ENCODE results near the gene MRPS24. TPM values are rescaled to one million over a fixed set of nuclear protein-coding genes. Genes with fewer than 3 reads are reported as not detected.

Gene MRPS24
- total and polyA plus RNA-seq, 4 donors = 53.6 to 112 (median 83.7) TPM

- no peak for ATAC-seq (ENCODE audit: low FRiP score)
- H3K36me3 ChIP-seq (ENCODE audit: control insufficient read depth in 1 of 2, insufficient read depth in 2 of 2, low read length in 1 of 2) = no peaks in the 10 kb centered on the region
- H3K9me3 ChIP-seq (ENCODE audit: control insufficient read depth, low read length) = no peaks in the 10 kb centered on the region
- no peak overlapping the region for H3K27ac ChIP-seq (ENCODE audit: low read depth in 1 of 2, low read length in 2 of 2)
- DNase-seq = no peak
- intact Hi-C loops (cut with DNase I) = no loop called here
- H3K4me1 ChIP-seq (ENCODE audit: control insufficient read depth in 1 of 2, insufficient read depth in 2 of 2, low read length in 2 of 2) = no peaks in the 10 kb centered on the region
- H3K4me3 ChIP-seq (ENCODE audit: low read length in 2 of 2) = no peak overlapping the region
- no peaks in the 10 kb centered on the region for H3K27me3 ChIP-seq (ENCODE audit: control insufficient read depth in 1 of 2, insufficient read depth in 2 of 2, low read length in 1 of 2)
These were observed 14.1 kb downstream of the MRPS24 start for GRCh38 chr7:43855176-43855575.

GRCh38 chr7:43851805-43852204 lies 17.5 kb downstream of the MRPS24 start:
- Histone ChIP-seq H3K27me3 (ENCODE audit: control insufficient read depth in 1 of 2, insufficient read depth in 2 of 2, low read length in 1 of 2) (no peaks in the 10 kb centered on the region), H3K9me3 (ENCODE audit: control insufficient read depth, low read length) (no peaks in the 10 kb centered on the region), H3K4me3 (ENCODE audit: low read length in 2 of 2) (no peak overlapping the region), H3K4me1 (ENCODE audit: control insufficient read depth in 1 of 2, insufficient read depth in 2 of 2, low read length in 2 of 2) (no peaks in the 10 kb centered on the region), H3K27ac (ENCODE audit: low read depth in 1 of 2, low read length in 2 of 2) (no peak overlapping the region), H3K36me3 (ENCODE audit: control insufficient read depth in 1 of 2, insufficient read depth in 2 of 2, low read length in 1 of 2) (no peaks in the 10 kb centered on the region)
- DNase-seq (no peak), ATAC-seq (ENCODE audit: low FRiP score) (no peak)
- WGBS, 2 donors = 90 to 95% methylated on average over 2 of the region's 2 CpGs
- intact Hi-C loops (cut with DNase I) = no loop called here

DNA sequence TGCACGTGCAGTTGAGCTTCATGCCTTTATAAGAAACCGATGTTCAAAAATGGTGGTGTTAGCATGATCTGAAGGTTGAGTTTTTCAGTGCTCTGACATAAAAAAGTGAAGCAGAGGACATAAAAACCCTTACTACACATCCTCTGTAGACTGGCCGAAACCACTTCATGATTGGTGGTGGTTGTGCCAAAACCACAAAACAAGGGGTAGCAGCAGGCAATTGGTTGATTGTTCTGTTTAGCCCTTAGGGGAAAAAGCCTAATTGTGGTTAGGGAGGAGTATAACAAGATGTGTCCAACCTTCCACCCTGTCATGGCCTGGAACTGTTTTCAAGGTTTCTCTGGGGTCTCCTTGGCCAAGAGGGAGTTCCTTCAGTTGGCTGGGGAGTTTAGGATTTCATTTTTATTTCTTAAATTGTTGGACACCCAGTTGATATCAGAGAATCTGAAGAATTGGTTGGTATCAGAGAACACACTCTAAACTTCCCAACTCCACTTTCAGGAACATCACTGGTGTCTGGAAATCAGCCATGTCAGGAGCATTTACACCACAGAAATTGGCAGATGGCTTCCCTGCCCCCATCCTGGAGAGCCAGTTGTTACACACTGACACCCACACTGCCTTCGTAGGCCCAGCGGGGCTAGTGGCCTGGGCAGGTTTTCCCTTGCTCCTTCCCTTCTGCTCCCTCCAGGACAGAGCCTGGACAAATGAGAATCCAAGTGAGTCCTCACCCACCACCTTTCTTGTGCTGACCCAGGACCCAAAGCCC lies 18.8 kb downstream of the MRPS24 start:
- no peaks in the 10 kb centered on the region for H3K36me3 ChIP-seq (ENCODE audit: control insufficient read depth in 1 of 2, insufficient read depth in 2 of 2, low read length in 1 of 2)
- H3K9me3 ChIP-seq (ENCODE audit: control insufficient read depth, low read length) = no peaks in the 10 kb centered on the region
- no peaks in the 10 kb centered on the region for H3K4me1 ChIP-seq (ENCODE audit: control insufficient read depth in 1 of 2, insufficient read depth in 2 of 2, low read length in 2 of 2)
- no peaks in the 10 kb centered on the region for H3K27me3 ChIP-seq (ENCODE audit: control insufficient read depth in 1 of 2, insufficient read depth in 2 of 2, low read length in 1 of 2)
- no peak for ATAC-seq (ENCODE audit: low FRiP score)
- WGBS, 2 donors = 93 to 95% methylated on average over 5 of the region's 5 CpGs
- H3K4me3 ChIP-seq (ENCODE audit: low read length in 2 of 2) = no peak overlapping the region
- no peak for DNase-seq
- H3K27ac ChIP-seq (ENCODE audit: low read depth in 1 of 2, low read length in 2 of 2) = no peak overlapping the region
- intact Hi-C loops (cut with DNase I) = no loop called here

DNA sequence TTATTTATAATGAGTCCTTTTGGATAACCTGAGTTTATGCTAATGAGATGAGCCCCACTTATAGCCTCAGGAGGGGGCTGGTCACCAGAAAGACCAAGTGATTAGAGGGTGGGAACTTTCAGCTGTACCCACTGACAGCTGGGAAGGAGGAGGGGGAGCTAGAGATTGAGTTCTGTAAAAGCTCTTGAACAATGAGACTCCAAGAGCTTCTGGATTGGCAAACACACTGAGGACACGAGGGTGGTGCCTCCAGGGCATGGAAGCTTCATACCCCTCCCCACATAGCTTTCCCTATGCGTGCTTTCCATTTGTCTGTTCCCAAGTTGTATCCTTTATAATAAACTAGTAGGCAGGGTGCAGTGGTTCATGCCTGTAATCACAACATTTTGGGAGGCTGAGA lies 20.3 kb downstream of the MRPS24 start:
- ATAC-seq (ENCODE audit: low FRiP score) = no peak
- H3K4me1 ChIP-seq (ENCODE audit: control insufficient read depth in 1 of 2, insufficient read depth in 2 of 2, low read length in 2 of 2) = no peaks in the 10 kb centered on the region
- DNase-seq = no peak
- no peaks in the 10 kb centered on the region for H3K36me3 ChIP-seq (ENCODE audit: control insufficient read depth in 1 of 2, insufficient read depth in 2 of 2, low read length in 1 of 2)
- WGBS, 2 donors = 48 to 57% methylated on average over 2 of the region's 2 CpGs
- intact Hi-C loops (cut with DNase I) = no loop called here
- no peak overlapping the region for H3K4me3 ChIP-seq (ENCODE audit: low read length in 2 of 2)
- H3K27me3 ChIP-seq (ENCODE audit: control insufficient read depth in 1 of 2, insufficient read depth in 2 of 2, low read length in 1 of 2) = no peaks in the 10 kb centered on the region
- no peaks in the 10 kb centered on the region for H3K9me3 ChIP-seq (ENCODE audit: control insufficient read depth, low read length)
- H3K27ac ChIP-seq (ENCODE audit: low read depth in 1 of 2, low read length in 2 of 2) = no peak overlapping the region

GRCh38 chr7:43847496-43847895 lies 21.8 kb downstream of the MRPS24 start:
- Histone ChIP-seq H3K9me3 (ENCODE audit: control insufficient read depth, low read length) (no peaks in the 10 kb centered on the region), H3K36me3 (ENCODE audit: control insufficient read depth in 1 of 2, insufficient read depth in 2 of 2, low read length in 1 of 2) (no peaks in the 10 kb centered on the region), H3K27me3 (ENCODE audit: control insufficient read depth in 1 of 2, insufficient read depth in 2 of 2, low read length in 1 of 2) (no peaks in the 10 kb centered on the region), H3K4me1 (ENCODE audit: control insufficient read depth in 1 of 2, insufficient read depth in 2 of 2, low read length in 2 of 2) (no peaks in the 10 kb centered on the region), H3K27ac (ENCODE audit: low read depth in 1 of 2, low read length in 2 of 2) (no peak overlapping the region), H3K4me3 (ENCODE audit: low read length in 2 of 2) (no peak overlapping the region)
- no peak for DNase-seq
- ATAC-seq (ENCODE audit: low FRiP score) = no peak
- intact Hi-C loops (cut with DNase I) = no loop called here
- 31 to 37% methylated on average over 4 of the region's 4 CpGs for WGBS, 2 donors

DNA sequence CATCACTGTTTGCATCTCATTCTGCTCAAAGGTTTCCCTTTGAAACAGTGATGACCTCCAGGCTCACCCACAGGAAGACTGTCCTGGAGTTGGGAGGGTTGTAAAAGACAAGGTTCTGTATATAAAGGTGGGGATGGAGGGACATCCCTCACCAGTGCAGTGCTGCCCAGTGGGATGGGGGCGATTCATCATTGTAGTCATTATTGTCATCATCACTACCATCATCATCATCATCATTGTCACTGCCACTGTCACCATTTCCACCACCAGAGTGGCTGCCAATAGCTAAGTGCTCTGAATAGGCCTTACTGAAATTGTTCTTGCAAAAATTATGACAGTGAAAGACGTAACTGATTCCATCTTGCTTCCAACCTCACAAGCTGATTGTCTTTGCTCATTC lies 24.7 kb downstream of the MRPS24 start:
- H3K4me3 ChIP-seq (ENCODE audit: low read length in 2 of 2) = no peak overlapping the region
- no peaks in the 10 kb centered on the region for H3K36me3 ChIP-seq (ENCODE audit: control insufficient read depth in 1 of 2, insufficient read depth in 2 of 2, low read length in 1 of 2)
- intact Hi-C loops (cut with DNase I) = no loop called here
- H3K27me3 ChIP-seq (ENCODE audit: control insufficient read depth in 1 of 2, insufficient read depth in 2 of 2, low read length in 1 of 2) = no peaks in the 10 kb centered on the region
- DNase-seq = no peak
- WGBS, 2 donors = 84 to 86% methylated on average over 2 of the region's 2 CpGs
- no peaks in the 10 kb centered on the region for H3K4me1 ChIP-seq (ENCODE audit: control insufficient read depth in 1 of 2, insufficient read depth in 2 of 2, low read length in 2 of 2)
- no peaks in the 10 kb centered on the region for H3K9me3 ChIP-seq (ENCODE audit: control insufficient read depth, low read length)
- H3K27ac ChIP-seq (ENCODE audit: low read depth in 1 of 2, low read length in 2 of 2) = no peak overlapping the region
- no peak for ATAC-seq (ENCODE audit: low FRiP score)

GRCh38 chr7:43844257-43844656 lies 25.1 kb downstream of the MRPS24 start:
- no peak overlapping the region for H3K27ac ChIP-seq (ENCODE audit: low read depth in 1 of 2, low read length in 2 of 2)
- no peaks in the 10 kb centered on the region for H3K9me3 ChIP-seq (ENCODE audit: control insufficient read depth, low read length)
- ATAC-seq (ENCODE audit: low FRiP score) (no peak), DNase-seq (no peak)
- H3K4me1 ChIP-seq (ENCODE audit: control insufficient read depth in 1 of 2, insufficient read depth in 2 of 2, low read length in 2 of 2) = no peaks in the 10 kb centered on the region
- no peaks in the 10 kb centered on the region for H3K27me3 ChIP-seq (ENCODE audit: control insufficient read depth in 1 of 2, insufficient read depth in 2 of 2, low read length in 1 of 2)
- H3K4me3 ChIP-seq (ENCODE audit: low read length in 2 of 2) = no peak overlapping the region
- 96% methylated on average over 2 of the region's 2 CpGs for WGBS, 2 donors
- H3K36me3 ChIP-seq (ENCODE audit: control insufficient read depth in 1 of 2, insufficient read depth in 2 of 2, low read length in 1 of 2) = no peaks in the 10 kb centered on the region
- intact Hi-C loops (cut with DNase I) = no loop called here

GRCh38 chr7:43843296-43843695 lies 26.0 kb downstream of the MRPS24 start:
- H3K9me3 ChIP-seq (ENCODE audit: control insufficient read depth, low read length) = no peaks in the 10 kb centered on the region

DNA sequence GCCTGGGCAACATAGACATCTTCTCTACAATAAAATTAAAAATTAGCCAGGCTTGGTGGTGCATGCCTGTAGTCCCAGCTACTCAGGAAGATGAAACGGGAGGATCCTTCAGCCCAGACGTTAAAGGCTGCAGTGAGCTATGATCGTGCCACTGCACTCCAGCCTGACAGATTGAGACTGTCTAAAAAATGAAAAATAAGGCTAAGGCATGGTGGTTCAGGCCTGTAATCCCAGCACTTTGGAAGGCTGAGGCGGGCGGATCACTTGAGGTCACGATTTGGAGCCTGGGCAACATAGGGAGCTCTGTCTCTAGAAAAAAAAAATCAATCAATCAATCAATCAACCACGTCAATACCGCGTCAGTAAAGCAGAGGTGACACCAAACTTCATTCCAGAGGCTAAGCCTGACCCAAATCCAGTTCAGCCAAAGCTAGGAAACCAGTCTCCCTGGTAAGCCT lies 31.1 kb downstream of the MRPS24 start:
- ATAC-seq (ENCODE audit: low FRiP score) (no peak), DNase-seq (no peak)
- intact Hi-C loops (cut with DNase I) = loop anchor here (5.0 to 10.0 kb wide), 2 partner anchors 103 to 256 kb away; partner anchors contain the start of gene STK17A (in 1 of the 2)
- 85 to 88% methylated on average over 9 of the region's 9 CpGs for WGBS, 2 donors
- no peaks in the 10 kb centered on the region for H3K9me3 ChIP-seq (ENCODE audit: control insufficient read depth, low read length)
- H3K27me3 ChIP-seq (ENCODE audit: control insufficient read depth in 1 of 2, insufficient read depth in 2 of 2, low read length in 1 of 2) = no peaks in the 10 kb centered on the region
- H3K36me3 ChIP-seq (ENCODE audit: control insufficient read depth in 1 of 2, insufficient read depth in 2 of 2, low read length in 1 of 2) = no peaks in the 10 kb centered on the region
- H3K4me3 ChIP-seq (ENCODE audit: low read length in 2 of 2) = no peak overlapping the region
- no peak overlapping the region for H3K27ac ChIP-seq (ENCODE audit: low read depth in 1 of 2, low read length in 2 of 2)
- H3K4me1 ChIP-seq (ENCODE audit: control insufficient read depth in 1 of 2, insufficient read depth in 2 of 2, low read length in 2 of 2) = no peaks in the 10 kb centered on the region

More at GRCh38 chr7:43843296-43843695, 26.0 kb downstream of the MRPS24 start:
- WGBS, 2 donors = 93 to 95% methylated on average over 4 of the region's 4 CpGs
- ATAC-seq (ENCODE audit: low FRiP score) (no peak), DNase-seq (no peak)
- Histone ChIP-seq H3K4me3 (ENCODE audit: low read length in 2 of 2) (no peak overlapping the region), H3K36me3 (ENCODE audit: control insufficient read depth in 1 of 2, insufficient read depth in 2 of 2, low read length in 1 of 2) (no peaks in the 10 kb centered on the region), H3K27me3 (ENCODE audit: control insufficient read depth in 1 of 2, insufficient read depth in 2 of 2, low read length in 1 of 2) (no peaks in the 10 kb centered on the region), H3K27ac (ENCODE audit: low read depth in 1 of 2, low read length in 2 of 2) (no peak overlapping the region), H3K4me1 (ENCODE audit: control insufficient read depth in 1 of 2, insufficient read depth in 2 of 2, low read length in 2 of 2) (no peaks in the 10 kb centered on the region)
- intact Hi-C loops (cut with DNase I) = no loop called here

Measured in aorta (tissue), 5 donors.